HepG2 (cell line): ENCODE measurements around the gene C22orf39. TPM values are rescaled to one million over a fixed set of nuclear protein-coding genes. Genes with fewer than 3 reads are reported as not detected.
A peak's percentile ranks its signal among the peaks of the same experiment; 100 is the strongest.

ENCODE experiments used
- CBFB ChIP-seq: sonication (generic); formaldehyde crosslinking; IDR thresholded peaks from 2 replicates; pipeline ENCODE4 v1.4.0; 2020; ENCODE audit warnings: missing genetic modification reagents
- HMGA1 ChIP-seq: sonication (generic); formaldehyde crosslinking; conservative IDR thresholded peaks from 2 replicates; pipeline ENCODE4 v1.4.0; 2020; ENCODE audit warnings: missing genetic modification reagents
- HOXA5 ChIP-seq: sonication (generic); formaldehyde crosslinking; IDR thresholded peaks from 2 replicates; pipeline ENCODE4 v1.4.0; 2020; ENCODE audit warnings: missing genetic modification reagents
- MED13 ChIP-seq: sonication (generic); formaldehyde crosslinking; IDR thresholded peaks from 2 replicates; pipeline ENCODE4 v1.5.0; 2020; ENCODE audit warnings: missing genetic modification reagents
- MNT ChIP-seq: fragments of 450-650 bp; IDR thresholded peaks from 2 replicates; pipeline ENCODE4 v1.6.1; 2016
- NFKB2 ChIP-seq: sonication (generic); formaldehyde crosslinking; IDR thresholded peaks from 2 replicates; pipeline ENCODE4 v1.4.0; 2020; ENCODE audit warnings: missing genetic modification reagents, borderline replicate concordance
- NFYB ChIP-seq: sonication (generic); formaldehyde crosslinking; IDR thresholded peaks from 2 replicates; pipeline ENCODE4 v1.4.0; 2020; ENCODE audit warnings: missing genetic modification reagents
- PHF8 ChIP-seq: sonication (generic); formaldehyde crosslinking; IDR thresholded peaks from 2 replicates; pipeline ENCODE4 v1.5.0; 2020; ENCODE audit warnings: missing genetic modification reagents
- RBM39 ChIP-seq: fragments of 200-400 bp; formaldehyde crosslinking; IDR thresholded peaks from one replicate; pipeline ENCODE4 v1.6.1; 2018; ENCODE audit warnings: antibody characterized with exemption, mild to moderate bottlenecking, low read depth, low read length; ENCODE audit not compliant: poor library complexity, severe bottlenecking
- RFXANK ChIP-seq: IDR thresholded peaks from 2 replicates; pipeline ENCODE4 v1.6.1; 2016
- SOX5 ChIP-seq: IDR thresholded peaks from 2 replicates; pipeline ENCODE4 v1.6.1; 2016; ENCODE audit warnings: borderline replicate concordance
- SP4 ChIP-seq: sonication (generic); formaldehyde crosslinking; IDR thresholded peaks from 2 replicates; pipeline ENCODE4 v1.8.1; 2023; ENCODE audit warnings: mild to moderate bottlenecking, missing genetic modification reagents
- SSRP1 ChIP-seq: IDR thresholded peaks from 2 replicates; pipeline ENCODE4 v1.6.1; 2016; ENCODE audit warnings: control low read depth
- TP53 ChIP-seq: sonication (generic); formaldehyde crosslinking; conservative IDR thresholded peaks from 2 replicates; pipeline ENCODE4 v1.4.0; 2020; ENCODE audit warnings: missing genetic modification reagents
- ZBED4 ChIP-seq: sonication (generic); formaldehyde crosslinking; IDR thresholded peaks from 2 replicates; pipeline ENCODE4 v1.4.0; 2020; ENCODE audit warnings: missing genetic modification reagents, borderline replicate concordance
- ZBTB43 ChIP-seq: sonication (generic); formaldehyde crosslinking; conservative IDR thresholded peaks from 2 replicates; pipeline ENCODE4 v1.4.0; 2020; ENCODE audit warnings: missing genetic modification reagents
- ZNF205 ChIP-seq: IDR thresholded peaks from 2 replicates; pipeline ENCODE4 v1.6.1; 2018; ENCODE audit warnings: missing biosample characterization, missing genetic modification reagents
- ZNF3 ChIP-seq: IDR thresholded peaks from 2 replicates; pipeline ENCODE4 v1.7.0; 2017; ENCODE audit warnings: inconsistent platforms
- ZNF414 ChIP-seq: sonication (generic); formaldehyde crosslinking; IDR thresholded peaks from 2 replicates; pipeline ENCODE4 v1.5.0; 2020; ENCODE audit warnings: missing genetic modification reagents
- ZNF44 ChIP-seq: sonication (generic); formaldehyde crosslinking; IDR thresholded peaks from 2 replicates; pipeline ENCODE4 v1.5.1; 2020; ENCODE audit warnings: mild to moderate bottlenecking, missing genetic modification reagents
- ZNF879 ChIP-seq: sonication (generic); formaldehyde crosslinking; IDR thresholded peaks from 2 replicates; pipeline ENCODE4 v1.8.1; 2023; ENCODE audit warnings: missing genetic modification reagents
- polyA plus RNA-seq, 8 experiments: library from polyadenylated mRNA; depleted of rRNA in 3 of 8; stranded (reverse) in 7 of 8; unstranded in 1 of 8; fragments of >200 nt; fragmentation: Illumina TruSeq in 4 of 8; extraction: Trizol in 4 of 8; gene quantifications; 2 replicates each; pipeline versions ENCODE4 v1.2.1 to v1.2.3, GENCODE V29; 2011 to 2016; ENCODE audit warnings: low read depth in 4 of 8, missing spikeins in 1 of 8, mixed read lengths in 1 of 8; ENCODE audit not compliant: insufficient read depth in 1 of 8
- total RNA-seq, 5 experiments: library from RNA; depleted of rRNA; stranded (reverse); fragments of >200 nt; fragmentation: Illumina TruSeq; extraction: Trizol; gene quantifications; 2 replicates each; pipeline ENCODE4 v1.2.3, GENCODE V29; 2016; ENCODE audit warnings: low read depth in 1 of 5
- TF ChIP-seq, protein P1 (sequence below): sonication (generic); formaldehyde crosslinking; IDR thresholded peaks from 2 replicates; pipeline ENCODE4 v1.4.0; 2020; ENCODE audit warnings: missing genetic modification reagents, mild to moderate bottlenecking, borderline replicate concordance
- TF ChIP-seq, protein P2 (sequence below): IDR thresholded peaks from 2 replicates; pipeline ENCODE4 v1.6.1; 2018; ENCODE audit warnings: missing genetic modification reagents

C22orf39 gene
- total and polyA plus RNA-seq, 2 of the 13 experiments (the other 11 are each of a cell fraction or from before 2014, with no cell fraction given) = 23.4 to 26.4 TPM

DNA sequence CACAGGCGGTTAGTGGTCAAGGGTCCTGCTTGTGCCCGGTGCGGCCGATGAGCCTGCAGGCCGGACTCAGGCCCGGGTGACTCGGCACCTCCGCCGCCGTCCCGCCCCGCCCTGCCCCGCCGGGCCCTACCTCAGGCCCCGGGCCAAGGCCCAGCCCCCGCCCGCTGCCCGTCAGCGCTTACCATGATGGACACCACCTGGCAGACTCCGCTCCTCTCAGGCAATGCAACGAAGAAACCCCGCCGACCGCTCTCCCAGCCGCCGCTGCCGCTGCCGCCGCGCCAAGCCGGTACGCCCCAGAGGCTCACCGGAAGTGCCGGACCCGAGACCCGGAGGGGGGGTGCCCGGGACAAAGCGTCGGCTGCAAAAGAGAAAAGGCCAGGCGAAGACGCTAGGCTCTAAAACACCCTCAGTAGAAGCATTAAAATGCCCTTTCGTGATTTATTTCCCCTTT, 31.4 kb upstream of the C22orf39 start, which contains the start of gene UFD1 (continued):
- TF ChIP-seq ZBED4 = no peak
- no peak for TF ChIP-seq ZNF3 (CRISPR knock-in tag)
- peak; percentile 84 for TF ChIP-seq PHF8 (CRISPR knock-in tag)
- TF ChIP-seq MNT = no peak
- no peak for TF ChIP-seq TP53 (CRISPR knock-in tag)
- TF ChIP-seq ZNF414 (CRISPR knock-in tag) = no peak
- 0 out of 2 replicates have a peak, but pooled peaks have one; percentile 1 for TF ChIP-seq ZNF44
- no peak for TF ChIP-seq ZBTB43
- no peak for TF ChIP-seq NFYB (CRISPR knock-in tag)
- no peak for TF ChIP-seq RFXANK (CRISPR knock-in tag)
- peak; percentile 54 for TF ChIP-seq RBM39
- TF ChIP-seq ZNF879 (CRISPR knock-in tag) = no peak
- TF ChIP-seq, protein P1, sequence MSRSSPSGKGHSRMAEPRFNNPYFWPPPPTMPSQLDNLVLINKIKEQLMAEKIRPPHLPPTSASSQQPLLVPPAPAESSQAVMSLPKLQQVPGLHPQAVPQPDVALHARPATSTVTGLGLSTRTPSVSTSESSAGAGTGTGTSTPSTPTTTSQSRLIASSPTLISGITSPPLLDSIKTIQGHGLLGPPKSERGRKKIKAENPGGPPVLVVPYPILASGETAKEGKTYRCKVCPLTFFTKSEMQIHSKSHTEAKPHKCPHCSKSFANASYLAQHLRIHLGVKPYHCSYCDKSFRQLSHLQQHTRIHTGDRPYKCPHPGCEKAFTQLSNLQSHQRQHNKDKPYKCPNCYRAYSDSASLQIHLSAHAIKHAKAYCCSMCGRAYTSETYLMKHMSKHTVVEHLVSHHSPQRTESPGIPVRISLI = no peak
- TF ChIP-seq SSRP1 (CRISPR knock-in tag) = no peak
- no peak for TF ChIP-seq MED13 (CRISPR knock-in tag)
- no peak for TF ChIP-seq SOX5
- no peak for TF ChIP-seq SP4 (CRISPR knock-in tag)
- no peak; the same call in 1 of the 2 replicates for TF ChIP-seq NFKB2 (CRISPR knock-in tag)
- TF ChIP-seq HMGA1 = no peak
- TF ChIP-seq, protein P2, sequence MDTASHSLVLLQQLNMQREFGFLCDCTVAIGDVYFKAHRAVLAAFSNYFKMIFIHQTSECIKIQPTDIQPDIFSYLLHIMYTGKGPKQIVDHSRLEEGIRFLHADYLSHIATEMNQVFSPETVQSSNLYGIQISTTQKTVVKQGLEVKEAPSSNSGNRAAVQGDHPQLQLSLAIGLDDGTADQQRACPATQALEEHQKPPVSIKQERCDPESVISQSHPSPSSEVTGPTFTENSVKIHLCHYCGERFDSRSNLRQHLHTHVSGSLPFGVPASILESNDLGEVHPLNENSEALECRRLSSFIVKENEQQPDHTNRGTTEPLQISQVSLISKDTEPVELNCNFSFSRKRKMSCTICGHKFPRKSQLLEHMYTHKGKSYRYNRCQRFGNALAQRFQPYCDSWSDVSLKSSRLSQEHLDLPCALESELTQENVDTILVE (CRISPR knock-in tag) = 0 out of 2 replicates have a peak, but pooled peaks have one; percentile 21
- TF ChIP-seq HOXA5 (CRISPR knock-in tag) = peak; percentile 49; the same call in 1 of the 2 replicates
- no peak for TF ChIP-seq CBFB (CRISPR knock-in tag)
- no peak for TF ChIP-seq ZNF205 (CRISPR knock-in tag)
